OCI-LY3 (cell line): Measurements from ENCODE around the gene NDUFV3.

ENCODE experiments used
- EZH2phosphoT487 ChIP-seq: fragments of 200-600 bp; shearing (Covaris generic); IDR thresholded peaks from 2 replicates; pipeline ENCODE4 v1.6.1; 2018; ENCODE audit warnings: antibody characterized with exemption, mixed run types, low read depth
- TF ChIP-seq, protein P1 (sequence below): fragments of 200-600, 300-600 bp; sonication (generic); IDR thresholded peaks from 2 replicates; pipeline ENCODE4 v1.5.1; 2014; ENCODE audit warnings: antibody characterized with exemption, low read length, low read depth

DNA sequence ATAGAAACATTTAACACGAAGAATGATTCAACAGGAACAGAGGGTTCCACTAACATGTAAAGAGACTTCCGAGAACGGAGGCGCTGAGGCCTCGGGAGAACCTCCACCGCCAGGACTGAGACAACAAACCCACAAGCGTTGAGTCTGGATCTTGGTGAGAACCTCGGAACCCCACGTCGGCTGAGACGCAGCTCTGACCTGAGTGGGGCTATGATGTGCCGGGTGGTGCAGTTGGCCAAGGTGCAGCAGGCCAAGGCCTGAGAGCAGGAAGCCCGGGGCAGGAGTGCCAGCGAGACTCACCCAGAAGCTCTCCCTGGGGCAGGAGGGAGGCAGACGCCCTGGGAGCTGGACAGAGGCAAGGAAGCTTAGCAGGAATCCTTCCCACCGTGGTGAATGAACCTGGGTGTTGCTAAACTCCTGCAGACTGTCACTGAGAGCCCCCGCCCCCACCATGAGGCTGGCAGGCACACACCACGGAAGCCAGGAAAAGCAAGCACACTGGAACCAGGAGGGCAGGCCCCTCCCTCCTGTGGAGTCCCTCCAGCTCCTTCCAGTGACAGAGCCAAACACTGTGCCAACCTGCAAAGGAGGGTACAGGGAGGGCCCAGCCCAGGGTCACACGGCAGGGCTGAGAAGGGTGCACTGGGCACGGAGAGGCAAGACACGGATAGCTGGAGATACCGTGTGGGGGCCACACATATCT, 48.5 kb upstream of the NDUFV3 start:
- TF ChIP-seq, protein P1, sequence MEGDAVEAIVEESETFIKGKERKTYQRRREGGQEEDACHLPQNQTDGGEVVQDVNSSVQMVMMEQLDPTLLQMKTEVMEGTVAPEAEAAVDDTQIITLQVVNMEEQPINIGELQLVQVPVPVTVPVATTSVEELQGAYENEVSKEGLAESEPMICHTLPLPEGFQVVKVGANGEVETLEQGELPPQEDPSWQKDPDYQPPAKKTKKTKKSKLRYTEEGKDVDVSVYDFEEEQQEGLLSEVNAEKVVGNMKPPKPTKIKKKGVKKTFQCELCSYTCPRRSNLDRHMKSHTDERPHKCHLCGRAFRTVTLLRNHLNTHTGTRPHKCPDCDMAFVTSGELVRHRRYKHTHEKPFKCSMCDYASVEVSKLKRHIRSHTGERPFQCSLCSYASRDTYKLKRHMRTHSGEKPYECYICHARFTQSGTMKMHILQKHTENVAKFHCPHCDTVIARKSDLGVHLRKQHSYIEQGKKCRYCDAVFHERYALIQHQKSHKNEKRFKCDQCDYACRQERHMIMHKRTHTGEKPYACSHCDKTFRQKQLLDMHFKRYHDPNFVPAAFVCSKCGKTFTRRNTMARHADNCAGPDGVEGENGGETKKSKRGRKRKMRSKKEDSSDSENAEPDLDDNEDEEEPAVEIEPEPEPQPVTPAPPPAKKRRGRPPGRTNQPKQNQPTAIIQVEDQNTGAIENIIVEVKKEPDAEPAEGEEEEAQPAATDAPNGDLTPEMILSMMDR = no peak
- TF ChIP-seq EZH2phosphoT487 = no peak
